Neural progenitor cell (in vitro differentiated cells): ENCODE measurements around the gene CERS6.

ENCODE experiments used
- EZH2 ChIP-seq: fragments of 200-600 bp; sonication (generic); IDR thresholded peaks from 2 replicates; pipeline ENCODE4 v1.6.1; 2017; ENCODE audit warnings: antibody characterized with exemption, mild to moderate bottlenecking, moderate library complexity
- EZH2phosphoT487 ChIP-seq: fragments of 200-600 bp; sonication (generic); IDR thresholded peaks from 2 replicates; pipeline ENCODE4 v1.6.1; 2017; ENCODE audit warnings: antibody characterized with exemption

DNA sequence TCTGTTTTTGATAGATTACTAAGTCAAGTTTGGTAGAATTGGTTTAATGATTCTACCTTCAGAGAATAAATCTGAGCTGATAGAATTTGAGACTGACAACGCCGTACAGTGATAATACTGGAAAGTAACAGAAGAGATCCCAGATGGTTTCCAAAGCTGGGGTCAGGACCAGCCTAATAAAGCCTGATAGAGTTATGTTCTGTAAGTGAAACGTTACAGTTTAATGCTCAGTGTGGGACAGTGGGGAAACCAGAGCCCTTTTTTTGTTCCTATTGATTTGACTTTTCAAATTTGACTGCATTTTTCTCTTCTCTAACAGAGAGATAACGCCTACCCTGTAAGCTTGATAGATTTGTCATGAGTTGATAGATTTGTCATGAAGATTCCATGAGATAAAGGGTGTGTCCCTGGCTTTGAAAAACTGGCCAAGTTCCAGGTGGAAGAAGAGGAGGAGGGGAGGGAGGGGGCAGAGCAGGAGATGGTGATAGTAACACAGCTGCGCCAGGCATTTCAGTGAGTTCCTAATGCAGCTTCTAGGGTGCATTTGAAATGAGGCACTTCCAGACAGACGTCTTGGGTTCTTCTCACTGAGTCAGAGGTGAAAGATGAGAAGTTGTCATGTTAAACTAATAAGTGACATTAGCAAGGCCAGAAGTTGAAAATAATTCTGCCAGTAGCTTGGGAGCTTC is 65.1 kb downstream of the CERS6 start:
- TF ChIP-seq EZH2 (no peak), EZH2phosphoT487 (no peak)
